GM10248 (cell line): ENCODE results near the gene DGLUCY.

ENCODE experiments used
- CTCF ChIA-PET: fragments of 300-600 bp; sonication (Branson Sonifier 250); formaldehyde crosslinking; extraction: SDS; loops from one replicate; lab custom pipeline; 2021; ENCODE audit warnings: antibody characterized with exemption; lab: Yijun Ruan, JAX
- POLR2A ChIA-PET: fragments of 350-650 bp; sonication (Branson Sonifier 250); formaldehyde crosslinking; extraction: SDS; loops from one replicate; lab custom pipeline; 2020; ENCODE audit warnings: antibody characterized with exemption; lab: Yijun Ruan, JAX
- DNase-seq: peaks from one replicate; pipeline ENCODE4 v3.0.0; 2012; ENCODE audit errors: extremely low spot score
- CTCF ChIP-seq: IDR thresholded peaks from 2 replicates; pipeline ENCODE4 v1.5.1; 2012; ENCODE audit warnings: mild to moderate bottlenecking, low read depth; ENCODE audit errors: extremely low read depth, missing control alignments, control extremely low read depth

Gene DGLUCY

GRCh38 chr14:91232052-91232451 is 118.2 kb downstream of the DGLUCY start:
- TF ChIP-seq CTCF, result no peak
- no peak for DNase-seq
- ChIA-PET POLR2A (no interaction called here), CTCF (no interaction called here)

DNA sequence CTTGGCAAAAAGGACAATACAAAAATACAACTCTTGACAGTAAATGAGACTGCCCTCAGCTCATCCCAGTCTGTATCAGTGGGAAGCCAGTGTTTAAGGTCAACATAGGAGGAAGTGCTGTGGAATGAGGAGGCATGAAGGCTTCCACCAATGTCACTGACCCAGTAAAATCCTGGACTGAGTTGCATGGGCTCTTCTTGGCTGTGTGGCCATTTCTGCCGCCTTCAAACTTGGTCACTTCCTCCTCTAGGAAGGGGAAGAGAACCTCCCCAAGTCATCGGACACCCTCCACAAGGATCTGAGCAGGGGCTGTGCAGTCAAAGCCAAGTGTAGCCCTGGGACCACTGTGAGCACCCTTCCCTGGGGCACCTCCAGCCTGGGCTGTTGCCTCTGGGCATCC is 118.7 kb downstream of the DGLUCY start:
- no peak for DNase-seq
- CTCF ChIA-PET, result no interaction called here
- no peak for TF ChIP-seq CTCF
- POLR2A ChIA-PET, result no interaction called here

- ChIA-PET POLR2A (no interaction called here), CTCF (interaction anchor here (2.9 kb wide), 1 partner anchor 16 kb away, joined by 10 read pairs; no protein-coding TSS in a partner anchor)
- TF ChIP-seq CTCF, result no peak
- DNase-seq, result no peak
These were observed 120.3 kb downstream of the DGLUCY start for GRCh38 chr14:91233936-91234790.

DNA sequence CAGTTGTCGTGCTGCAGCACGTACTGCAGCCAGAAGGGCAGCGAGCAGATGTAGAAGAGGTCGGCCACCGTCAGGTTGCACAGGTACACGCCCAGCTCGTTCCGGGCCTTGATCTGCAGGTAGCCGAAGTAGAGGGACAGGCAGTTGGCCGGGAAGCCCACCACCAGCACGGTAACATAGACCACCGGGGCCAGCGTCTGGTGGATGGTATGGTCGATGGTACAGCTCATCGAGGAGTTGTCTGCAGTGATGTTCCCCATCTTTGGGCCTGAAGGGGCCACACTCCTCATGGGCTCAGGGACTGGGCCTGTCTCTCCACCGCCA is 120.9 kb downstream of the DGLUCY start:
- TF ChIP-seq CTCF, result no peak
- ChIA-PET POLR2A (no interaction called here), CTCF (interaction anchor here (2.9 kb wide), 1 partner anchor 15 kb away, joined by 10 read pairs; no protein-coding TSS in a partner anchor)
- no peak for DNase-seq

DNA sequence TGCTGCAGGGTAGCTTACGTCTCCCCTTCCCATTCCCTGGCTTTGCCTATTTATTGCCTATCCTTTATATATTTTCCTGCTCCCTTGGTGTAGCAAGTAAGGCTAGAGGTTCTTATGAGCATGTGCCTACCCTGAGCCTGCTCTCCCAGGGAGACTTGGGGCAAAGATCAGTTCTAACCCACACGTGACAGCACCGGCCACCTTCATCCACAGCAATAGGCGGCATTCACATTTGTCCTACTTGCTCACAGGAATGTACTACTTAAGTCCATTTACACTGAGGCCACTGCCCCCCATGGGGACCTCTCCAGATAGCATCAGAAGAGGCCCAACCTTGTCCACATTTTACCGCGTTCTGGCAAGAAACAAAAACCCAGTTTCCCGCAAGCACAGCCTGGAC is 122.0 kb downstream of the DGLUCY start:
- CTCF ChIA-PET, result interaction anchor here (1.6 to 2.9 kb wide), 2 partner anchors 14 to 16 kb away, joined by 4 to 10 read pairs; no protein-coding TSS in a partner anchor
- POLR2A ChIA-PET, result no interaction called here
- DNase-seq, result no peak
- no peak for TF ChIP-seq CTCF

- ChIA-PET CTCF (no interaction called here), POLR2A (no interaction called here)
- no peak for DNase-seq
- TF ChIP-seq CTCF, result no peak
These were observed 123.3 kb downstream of the DGLUCY start for GRCh38 chr14:91237219-91237618.
